Loucy (cell line): Measurements from ENCODE around the gene VIPR2.

Source experiments
- H2AFZ ChIP-seq: fragments of 200-600 bp; sonication (generic); 2 replicates; pipeline ENCODE4 v1.6.0; 2016; ENCODE audit warnings: antibody characterized with exemption, mild to moderate bottlenecking, low read length, moderate library complexity
- H3F3A ChIP-seq: fragments of 200-600 bp; 2 replicates; pipeline ENCODE4 v1.6.0; 2016; ENCODE audit warnings: antibody characterized with exemption, low read depth, mild to moderate bottlenecking
- H3K27me3 ChIP-seq: fragments of 200-600 bp; sonication (generic); 2 replicates; pipeline ENCODE4 v1.6.1; 2014; ENCODE audit warnings: low read length, mild to moderate bottlenecking; ENCODE audit not compliant: insufficient read depth, poor library complexity, severe bottlenecking
- H3K36me3 ChIP-seq: fragments of 200-600 bp; sonication (generic); 2 replicates; pipeline ENCODE4 v1.6.1; 2016; ENCODE audit warnings: low read length; ENCODE audit not compliant: insufficient read depth
- H3K4me1 ChIP-seq: fragments of 200-600 bp; sonication (generic); 2 replicates; pipeline ENCODE4 v1.5.1; 2014; ENCODE audit warnings: low read length, mild to moderate bottlenecking; ENCODE audit not compliant: insufficient read depth, poor library complexity, severe bottlenecking
- H3K4me2 ChIP-seq: fragments of 200-600 bp; sonication (generic); 2 replicates; pipeline ENCODE4 v1.6.0; 2014; ENCODE audit warnings: antibody characterized with exemption, low read length, low read depth, mild to moderate bottlenecking; ENCODE audit not compliant: poor library complexity, severe bottlenecking
- H3K4me3 ChIP-seq: fragments of 200-600 bp; sonication (generic); 2 replicates; pipeline ENCODE4 v1.5.1; 2014; ENCODE audit warnings: low read length, mild to moderate bottlenecking, mixed read lengths; ENCODE audit not compliant: poor library complexity, severe bottlenecking
- H3K79me2 ChIP-seq: fragments of 200-600 bp; sonication (generic); 2 replicates; pipeline ENCODE4 v1.6.1; 2014; ENCODE audit warnings: low read length; ENCODE audit not compliant: insufficient read depth
- H3K9ac ChIP-seq: fragments of 200-600 bp; sonication (generic); 2 replicates; pipeline ENCODE4 v1.6.0; 2014; ENCODE audit warnings: mild to moderate bottlenecking, low read depth, low read length, moderate library complexity; ENCODE audit not compliant: poor library complexity, severe bottlenecking
- H3K9me2 ChIP-seq: fragments of 200-600 bp; sonication (generic); replicated peaks from 2 replicates; pipeline ENCODE4 v1.6.1; 2016; ENCODE audit warnings: low read depth, low read length, mixed read lengths
- H3K9me3 ChIP-seq: fragments of 200-600 bp; sonication (generic); 2 replicates; pipeline ENCODE4 v1.6.1; 2014; ENCODE audit warnings: mild to moderate bottlenecking, antibody characterized with exemption, low read length, low read depth; ENCODE audit not compliant: insufficient read depth
- H4K20me1 ChIP-seq: fragments of 200-600 bp; sonication (generic); 2 replicates; pipeline ENCODE4 v1.6.0; 2014; ENCODE audit warnings: antibody characterized with exemption, low read length, mild to moderate bottlenecking; ENCODE audit not compliant: insufficient read depth, poor library complexity, severe bottlenecking
- EZH2phosphoT487 ChIP-seq: fragments of 200-600 bp; IDR thresholded peaks from 2 replicates; pipeline ENCODE4 v1.6.1; 2018; ENCODE audit warnings: antibody characterized with exemption, mild to moderate bottlenecking, moderate library complexity, borderline replicate concordance
- TF ChIP-seq, protein P1 (sequence below): fragments of 200-600 bp; sonication (generic); conservative IDR thresholded peaks from 2 replicates; pipeline ENCODE4 v1.5.1; 2014; ENCODE audit warnings: mild to moderate bottlenecking, antibody characterized with exemption, low read length

Gene VIPR2

DNA sequence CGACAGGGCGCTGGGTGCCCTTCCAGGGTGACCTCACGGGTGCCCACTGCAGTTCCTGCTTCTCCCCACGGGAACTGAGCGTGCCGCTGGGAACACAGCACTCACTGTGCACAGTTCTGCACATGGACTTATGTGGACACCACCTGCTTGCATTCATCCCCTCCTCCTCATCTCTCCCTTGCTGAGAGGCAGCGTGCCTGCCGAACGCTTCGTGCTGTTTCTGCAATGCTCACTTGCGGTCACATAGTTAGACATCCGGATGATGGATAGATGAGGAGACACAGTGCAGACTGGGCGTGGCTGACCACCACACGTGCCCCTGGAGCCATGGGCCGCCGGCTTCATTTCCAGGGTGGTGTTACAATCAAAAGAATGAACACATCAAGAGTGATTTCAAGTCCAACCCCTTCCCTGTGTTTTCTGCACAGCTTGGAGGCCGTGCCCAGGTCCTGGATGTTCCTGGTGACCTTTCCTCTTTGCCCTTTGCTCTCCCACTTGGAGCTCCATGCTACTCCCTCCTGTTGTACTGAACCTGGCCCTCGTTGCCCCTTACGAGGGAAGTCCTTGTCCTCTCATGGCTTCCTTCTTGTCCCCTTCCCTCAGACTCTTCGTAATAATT, 119.4 kb downstream of the VIPR2 start:
- no peaks in the 10 kb centered on the region for H3K79me2 ChIP-seq
- H3K9me3 ChIP-seq = peaks cover 28% of the 10 kb centered on the region; the same call in 1 of the 2 replicates
- TF ChIP-seq EZH2phosphoT487 = no peak
- TF ChIP-seq, protein P1, sequence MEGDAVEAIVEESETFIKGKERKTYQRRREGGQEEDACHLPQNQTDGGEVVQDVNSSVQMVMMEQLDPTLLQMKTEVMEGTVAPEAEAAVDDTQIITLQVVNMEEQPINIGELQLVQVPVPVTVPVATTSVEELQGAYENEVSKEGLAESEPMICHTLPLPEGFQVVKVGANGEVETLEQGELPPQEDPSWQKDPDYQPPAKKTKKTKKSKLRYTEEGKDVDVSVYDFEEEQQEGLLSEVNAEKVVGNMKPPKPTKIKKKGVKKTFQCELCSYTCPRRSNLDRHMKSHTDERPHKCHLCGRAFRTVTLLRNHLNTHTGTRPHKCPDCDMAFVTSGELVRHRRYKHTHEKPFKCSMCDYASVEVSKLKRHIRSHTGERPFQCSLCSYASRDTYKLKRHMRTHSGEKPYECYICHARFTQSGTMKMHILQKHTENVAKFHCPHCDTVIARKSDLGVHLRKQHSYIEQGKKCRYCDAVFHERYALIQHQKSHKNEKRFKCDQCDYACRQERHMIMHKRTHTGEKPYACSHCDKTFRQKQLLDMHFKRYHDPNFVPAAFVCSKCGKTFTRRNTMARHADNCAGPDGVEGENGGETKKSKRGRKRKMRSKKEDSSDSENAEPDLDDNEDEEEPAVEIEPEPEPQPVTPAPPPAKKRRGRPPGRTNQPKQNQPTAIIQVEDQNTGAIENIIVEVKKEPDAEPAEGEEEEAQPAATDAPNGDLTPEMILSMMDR = no peak
- no peaks in the 10 kb centered on the region for H3F3A ChIP-seq
- no peak overlapping the region for H3K4me3 ChIP-seq
- no peaks in the 10 kb centered on the region for H3K4me1 ChIP-seq
- H3K4me2 ChIP-seq = no peak overlapping the region
- H3K9me2 ChIP-seq = no peaks in the 10 kb centered on the region
- no peaks in the 10 kb centered on the region for H4K20me1 ChIP-seq
- H2AFZ ChIP-seq = no peak overlapping the region
- H3K9ac ChIP-seq = no peak overlapping the region
- no peaks in the 10 kb centered on the region for H3K36me3 ChIP-seq
- no peaks in the 10 kb centered on the region for H3K27me3 ChIP-seq

DNA sequence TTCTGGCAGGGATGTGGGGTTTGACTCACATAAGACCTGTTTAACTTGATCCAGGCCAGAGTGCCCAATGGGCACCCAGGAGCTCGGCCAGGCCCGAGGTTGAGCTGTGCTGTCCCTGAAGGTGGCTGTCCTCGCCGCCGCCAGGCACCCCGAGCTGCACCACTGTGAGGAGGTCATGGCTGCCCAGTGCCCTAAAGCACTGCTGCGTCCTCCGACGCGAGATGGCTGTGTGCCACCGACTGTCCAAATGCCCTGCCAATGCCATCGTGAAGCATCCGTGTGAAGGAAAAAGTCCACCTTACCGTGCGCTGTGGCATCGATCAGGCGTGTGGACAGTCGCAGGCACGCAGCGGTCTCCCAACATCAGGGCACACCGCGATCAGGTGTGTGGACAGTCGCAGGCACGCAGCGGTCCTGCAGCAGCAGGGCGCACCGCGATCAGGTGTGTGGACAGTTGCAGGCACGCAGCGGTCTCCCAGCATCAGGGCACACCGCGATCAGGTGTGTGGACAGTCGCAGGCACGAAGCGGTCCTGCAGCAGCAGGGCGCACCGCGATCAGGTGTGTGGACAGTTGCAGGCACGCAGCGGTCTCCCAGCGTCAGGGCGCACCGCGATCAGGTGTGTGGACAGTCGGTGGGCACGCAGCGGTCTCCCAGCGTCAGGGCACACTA, 120.3 kb downstream of the VIPR2 start:
- no peak overlapping the region for H2AFZ ChIP-seq
- H3K9ac ChIP-seq = no peak overlapping the region
- H3K27me3 ChIP-seq = no peaks in the 10 kb centered on the region
- H3K79me2 ChIP-seq = no peaks in the 10 kb centered on the region
- H3F3A ChIP-seq = no peaks in the 10 kb centered on the region
- H3K36me3 ChIP-seq = no peaks in the 10 kb centered on the region
- H3K9me3 ChIP-seq = peaks cover 31% of the 10 kb centered on the region; the same call in 1 of the 2 replicates
- no peak overlapping the region for H3K4me3 ChIP-seq
- H3K9me2 ChIP-seq = no peaks in the 10 kb centered on the region
- TF ChIP-seq, protein P1 = no peak
- TF ChIP-seq EZH2phosphoT487 = no peak
- no peak overlapping the region for H3K4me2 ChIP-seq
- H4K20me1 ChIP-seq = no peaks in the 10 kb centered on the region
- no peaks in the 10 kb centered on the region for H3K4me1 ChIP-seq

DNA sequence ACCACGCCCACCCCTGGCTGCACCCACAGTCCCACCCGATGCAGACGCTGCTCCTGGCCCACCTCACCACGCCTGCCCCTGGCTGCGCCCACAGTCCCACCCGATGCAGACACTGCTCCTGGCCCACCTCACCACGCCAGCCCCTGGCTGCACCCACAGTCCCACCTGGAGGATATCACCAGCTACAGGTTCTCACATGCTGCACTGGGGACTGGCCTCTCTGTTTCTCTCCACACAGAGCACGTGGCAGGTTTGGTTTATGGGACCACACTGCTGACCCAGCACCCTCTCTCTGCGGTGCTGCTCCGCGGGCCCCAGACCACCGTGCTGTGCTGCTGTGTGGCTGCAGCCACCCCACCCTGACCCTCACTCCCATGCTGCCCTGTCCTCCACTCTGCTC, 120.9 kb downstream of the VIPR2 start:
- no peak for TF ChIP-seq EZH2phosphoT487
- TF ChIP-seq, protein P1 = no peak
- no peak overlapping the region for H3K4me2 ChIP-seq
- H3K79me2 ChIP-seq = no peaks in the 10 kb centered on the region
- H3K9ac ChIP-seq = no peak overlapping the region
- H4K20me1 ChIP-seq = no peaks in the 10 kb centered on the region
- no peaks in the 10 kb centered on the region for H3K36me3 ChIP-seq
- H2AFZ ChIP-seq = no peak overlapping the region
- H3K4me3 ChIP-seq = no peak overlapping the region
- no peaks in the 10 kb centered on the region for H3K9me2 ChIP-seq
- no peaks in the 10 kb centered on the region for H3K27me3 ChIP-seq
- H3K4me1 ChIP-seq = no peaks in the 10 kb centered on the region
- no peaks in the 10 kb centered on the region for H3F3A ChIP-seq
- peaks cover 26% of the 10 kb centered on the region; the same call in 1 of the 2 replicates for H3K9me3 ChIP-seq
